HCT116 (cell line): ENCODE data around the gene INPP4A. TPM values are rescaled to one million over a fixed set of nuclear protein-coding genes. Genes with fewer than 3 reads are reported as not detected.

ENCODE experiments used
- ATAC-seq: fragments of 200-7000 bp; cut with Tn5 transposase; 2 replicates; pipeline ENCODE4 v1.9.1; 2020; ENCODE audit warnings: mild to moderate bottlenecking, moderate library complexity
- BruUV-seq: library from RNA; stranded (reverse); fragments of 400-500 nt; replicated peaks from 2 replicates; lab custom pipeline; 2021; lab: Mats Ljungman, UMichigan
- CTCF ChIA-PET: fragments of 300-600 bp; sonication (Branson Sonifier 250); formaldehyde crosslinking; loops from one replicate; lab custom pipeline; 2021; ENCODE audit warnings: antibody characterized with exemption; lab: Charles Lee
- POLR2A ChIA-PET: fragments of 300-600, 350-600 bp; sonication (Branson Sonifier 250); formaldehyde crosslinking; loops from one replicate; lab custom pipeline; 2021; ENCODE audit warnings: antibody characterized with exemption; lab: Charles Lee
- RAD21 ChIA-PET, 2 experiments: fragments of 300-600 bp; sonication (Branson Sonifier 250); formaldehyde crosslinking; loops; one replicate each; lab custom pipeline; 2023; ENCODE audit warnings: low total read pairs in 2 of 2; ENCODE audit not compliant: uncharacterized antibody in 2 of 2, unreplicated experiment in 2 of 2, low non-redundant PET in 1 of 2; lab: Charles Lee
- DNase-seq: peaks from one replicate; pipeline ENCODE4 v3.0.0-alpha.2; 2010; ENCODE audit warnings: low read depth, low spot score
- H2AFZ ChIP-seq: fragments of 200-600 bp; shearing (Covaris generic), sonication (generic); 2 replicates; pipeline ENCODE4 v1.6.1; 2017; ENCODE audit warnings: low read depth, mixed run types, mixed read lengths, antibody characterized with exemption, low read length; ENCODE audit not compliant: poor library complexity, severe bottlenecking
- H3K27ac ChIP-seq: 2 replicates; pipeline ENCODE4 v1.5.1; 2012; ENCODE audit warnings: low read depth, low read length
- H3K27me3 ChIP-seq: fragments of 200-600 bp; sonication (generic); 2 replicates; pipeline ENCODE4 v1.6.1; 2016; ENCODE audit warnings: mixed run types, low read length, mixed read lengths; ENCODE audit not compliant: insufficient read depth
- H3K36me3 ChIP-seq, 2 experiments: fragments of 200-500 bp in 1 of 2; fragments of 200-600 bp in 1 of 2; sonication (Bioruptor generic) in 1 of 2; sonication (generic) in 1 of 2; 2 replicates each; pipeline versions ENCODE4 v1.5.1 to v1.6.1; 2014 to 2016; ENCODE audit warnings: low read length in 2 of 2, inconsistent platforms in 1 of 2, mixed read lengths in 1 of 2, mixed run types in 1 of 2; ENCODE audit not compliant: insufficient read depth in 2 of 2, control insufficient read depth in 1 of 2
- H3K4me1 ChIP-seq, 2 experiments: fragments of 200-600 bp in 1 of 2; sonication (generic) in 1 of 2; 2 replicates each; pipeline versions ENCODE4 v1.5.1 to v1.6.1; 2012 to 2017; ENCODE audit warnings: low read length in 2 of 2, inconsistent platforms in 1 of 2, mild to moderate bottlenecking in 1 of 2, mixed read lengths in 1 of 2, mixed run types in 1 of 2, moderate library complexity in 1 of 2; ENCODE audit not compliant: insufficient read depth in 2 of 2, control insufficient read depth in 1 of 2
- H3K4me2 ChIP-seq: fragments of 200-600 bp; sonication (generic); 2 replicates; pipeline ENCODE4 v1.6.1; 2017; ENCODE audit warnings: mixed run types, low read length, mixed read lengths
- H3K4me3 ChIP-seq, 2 experiments: fragments of 200-600 bp in 1 of 2; sonication (generic) in 1 of 2; replicated peaks in 1 of 2; 2 replicates each; pipeline ENCODE4 v1.5.1; 2011 to 2016; ENCODE audit warnings: low read length in 2 of 2, control low read depth in 1 of 2, low read depth in 1 of 2, mild to moderate bottlenecking in 1 of 2, mixed read lengths in 1 of 2, mixed run types in 1 of 2
- H3K79me2 ChIP-seq: fragments of 200-600 bp; sonication (generic); 2 replicates; pipeline ENCODE4 v1.6.1; 2017; ENCODE audit warnings: mild to moderate bottlenecking, mixed run types, low read length, moderate library complexity, mixed read lengths; ENCODE audit not compliant: insufficient read depth
- H3K9ac ChIP-seq: fragments of 200-600 bp; sonication (generic); 2 replicates; pipeline ENCODE4 v1.6.1; 2016; ENCODE audit warnings: low read length, mixed read lengths
- H3K9me2 ChIP-seq: fragments of 200-600 bp; sonication (generic), shearing (Covaris generic); 2 replicates; pipeline ENCODE4 v1.6.1; 2017; ENCODE audit warnings: mixed run types, mild to moderate bottlenecking, moderate library complexity; ENCODE audit not compliant: insufficient read depth
- H3K9me3 ChIP-seq, 2 experiments: fragments of 200-500 bp in 1 of 2; fragments of 200-600 bp in 1 of 2; sonication (Bioruptor generic) in 1 of 2; sonication (generic) in 1 of 2; 2 replicates each; pipeline ENCODE4 v1.6.1; 2014 to 2017; ENCODE audit warnings: low read length in 2 of 2, mixed read lengths in 2 of 2, inconsistent platforms in 1 of 2, low read depth in 1 of 2, mild to moderate bottlenecking in 1 of 2, mixed run types in 1 of 2, moderate library complexity in 1 of 2; ENCODE audit not compliant: control insufficient read depth in 1 of 2, insufficient read depth in 1 of 2
- H4K20me1 ChIP-seq: fragments of 200-600 bp; sonication (generic), shearing (Covaris generic); 2 replicates; pipeline ENCODE4 v1.6.1; 2017; ENCODE audit warnings: mixed run types, mild to moderate bottlenecking, moderate library complexity; ENCODE audit not compliant: insufficient read depth
- CBX3 ChIP-seq: IDR thresholded peaks from 2 replicates; pipeline ENCODE4 v1.6.1; 2012; ENCODE audit warnings: low read depth
- EGR1 ChIP-seq: IDR thresholded peaks from 2 replicates; pipeline ENCODE4 v1.6.1; 2012; ENCODE audit warnings: low read depth
- JUND ChIP-seq: IDR thresholded peaks from 2 replicates; pipeline ENCODE4 v1.6.1; 2012
- SIN3A ChIP-seq: IDR thresholded peaks from 2 replicates; pipeline ENCODE4 v1.6.1; 2012; ENCODE audit warnings: low read depth
- SRF ChIP-seq: IDR thresholded peaks from 2 replicates; pipeline ENCODE4 v1.6.1; 2012; ENCODE audit warnings: low read depth
- TCF7L2 ChIP-seq: IDR thresholded peaks from 2 replicates; pipeline ENCODE4 v1.7.0; 2011; ENCODE audit warnings: borderline replicate concordance, inconsistent platforms; ENCODE audit not compliant: insufficient read depth, insufficient read length; ENCODE audit errors: extremely low read depth
- ZFX ChIP-seq: fragments of 450-650 bp; IDR thresholded peaks from 2 replicates; pipeline ENCODE4 v1.6.1; 2017
- intact Hi-C: fragments of 100-400 bp; cut with micrococcal nuclease; formaldehyde crosslinking; loops from 2 replicates; pipeline ENCODE4 v1.10.0; 2022
- total RNA-seq: library from RNA; stranded (reverse); gene quantifications from one replicate; pipeline ENCODE4 v1.2.1, GENCODE V29; 2021; ENCODE audit not compliant: unreplicated experiment
- TF ChIP-seq, protein P1 (sequence below): IDR thresholded peaks from 2 replicates; pipeline ENCODE4 v1.6.1; 2012; ENCODE audit warnings: low read depth
- TF ChIP-seq, protein P2 (sequence below): IDR thresholded peaks from 2 replicates; pipeline ENCODE4 v1.6.1; 2011; ENCODE audit warnings: mild to moderate bottlenecking, low read length, moderate library complexity; ENCODE audit not compliant: insufficient replicate concordance; ENCODE audit errors: extremely low read depth

The INPP4A gene
- total RNA-seq, 1 experiment from 2014 or later, result 18.5 TPM

DNA sequence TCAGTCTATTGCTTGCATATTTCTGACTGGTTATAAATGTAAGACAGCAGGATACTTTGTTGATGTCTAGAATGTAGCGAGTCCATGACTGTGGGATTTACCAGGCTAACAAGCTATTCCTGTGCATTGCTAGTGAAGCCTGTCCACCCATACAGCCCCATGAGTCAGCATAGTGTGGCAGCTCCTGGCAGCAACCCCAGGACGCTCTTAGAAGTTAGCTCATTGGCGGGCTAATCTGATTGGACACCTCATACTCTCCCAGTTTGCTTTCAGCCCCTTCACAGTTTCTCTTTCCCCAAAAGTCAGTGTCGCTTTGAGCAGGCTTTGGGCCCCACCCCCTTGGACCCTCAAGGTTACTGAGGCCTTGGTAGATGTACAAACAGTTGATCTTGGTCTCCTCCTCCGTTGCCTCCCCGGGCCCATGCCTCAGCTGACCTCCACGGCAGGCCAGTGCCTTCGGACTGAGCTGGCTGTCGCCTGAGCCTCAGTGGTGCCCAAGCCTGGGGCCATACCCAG lies 115.7 kb downstream of the INPP4A start:
- DNase-seq (no peak), ATAC-seq (no peak)
- Histone ChIP-seq H3K4me1 (peaks cover 0 to 6% of the 10 kb centered on the region in 2 experiments; a peak in 1 of 4 replicates), H3K9me2 (no peaks in the 10 kb centered on the region), H3K9ac (no peak overlapping the region), H3K4me2 (no peak overlapping the region), H2AFZ (no peak overlapping the region), H3K27me3 (no peaks in the 10 kb centered on the region), H3K27ac (no peak overlapping the region), H4K20me1 (no peaks in the 10 kb centered on the region), H3K9me3 (no peaks in the 10 kb centered on the region), H3K79me2 (no peaks in the 10 kb centered on the region), H3K36me3 (no peaks in the 10 kb centered on the region), H3K4me3 (no peak overlapping the region)
- intact Hi-C loops, result no loop called here
- CTCF ChIA-PET, result interaction anchor here (2.2 kb wide), 1 partner anchor 9 kb away, joined by 11 read pairs; no protein-coding TSS in a partner anchor
- POLR2A ChIA-PET, result no interaction called here
- RAD21 ChIA-PET, result no interaction called here
- no peak for TF ChIP-seq CBX3
- no peak for TF ChIP-seq EGR1
- TF ChIP-seq, protein P1, sequence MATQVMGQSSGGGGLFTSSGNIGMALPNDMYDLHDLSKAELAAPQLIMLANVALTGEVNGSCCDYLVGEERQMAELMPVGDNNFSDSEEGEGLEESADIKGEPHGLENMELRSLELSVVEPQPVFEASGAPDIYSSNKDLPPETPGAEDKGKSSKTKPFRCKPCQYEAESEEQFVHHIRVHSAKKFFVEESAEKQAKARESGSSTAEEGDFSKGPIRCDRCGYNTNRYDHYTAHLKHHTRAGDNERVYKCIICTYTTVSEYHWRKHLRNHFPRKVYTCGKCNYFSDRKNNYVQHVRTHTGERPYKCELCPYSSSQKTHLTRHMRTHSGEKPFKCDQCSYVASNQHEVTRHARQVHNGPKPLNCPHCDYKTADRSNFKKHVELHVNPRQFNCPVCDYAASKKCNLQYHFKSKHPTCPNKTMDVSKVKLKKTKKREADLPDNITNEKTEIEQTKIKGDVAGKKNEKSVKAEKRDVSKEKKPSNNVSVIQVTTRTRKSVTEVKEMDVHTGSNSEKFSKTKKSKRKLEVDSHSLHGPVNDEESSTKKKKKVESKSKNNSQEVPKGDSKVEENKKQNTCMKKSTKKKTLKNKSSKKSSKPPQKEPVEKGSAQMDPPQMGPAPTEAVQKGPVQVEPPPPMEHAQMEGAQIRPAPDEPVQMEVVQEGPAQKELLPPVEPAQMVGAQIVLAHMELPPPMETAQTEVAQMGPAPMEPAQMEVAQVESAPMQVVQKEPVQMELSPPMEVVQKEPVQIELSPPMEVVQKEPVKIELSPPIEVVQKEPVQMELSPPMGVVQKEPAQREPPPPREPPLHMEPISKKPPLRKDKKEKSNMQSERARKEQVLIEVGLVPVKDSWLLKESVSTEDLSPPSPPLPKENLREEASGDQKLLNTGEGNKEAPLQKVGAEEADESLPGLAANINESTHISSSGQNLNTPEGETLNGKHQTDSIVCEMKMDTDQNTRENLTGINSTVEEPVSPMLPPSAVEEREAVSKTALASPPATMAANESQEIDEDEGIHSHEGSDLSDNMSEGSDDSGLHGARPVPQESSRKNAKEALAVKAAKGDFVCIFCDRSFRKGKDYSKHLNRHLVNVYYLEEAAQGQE, result no peak
- TF ChIP-seq JUND, result no peak
- TF ChIP-seq TCF7L2, result no peak
- TF ChIP-seq, protein P2, sequence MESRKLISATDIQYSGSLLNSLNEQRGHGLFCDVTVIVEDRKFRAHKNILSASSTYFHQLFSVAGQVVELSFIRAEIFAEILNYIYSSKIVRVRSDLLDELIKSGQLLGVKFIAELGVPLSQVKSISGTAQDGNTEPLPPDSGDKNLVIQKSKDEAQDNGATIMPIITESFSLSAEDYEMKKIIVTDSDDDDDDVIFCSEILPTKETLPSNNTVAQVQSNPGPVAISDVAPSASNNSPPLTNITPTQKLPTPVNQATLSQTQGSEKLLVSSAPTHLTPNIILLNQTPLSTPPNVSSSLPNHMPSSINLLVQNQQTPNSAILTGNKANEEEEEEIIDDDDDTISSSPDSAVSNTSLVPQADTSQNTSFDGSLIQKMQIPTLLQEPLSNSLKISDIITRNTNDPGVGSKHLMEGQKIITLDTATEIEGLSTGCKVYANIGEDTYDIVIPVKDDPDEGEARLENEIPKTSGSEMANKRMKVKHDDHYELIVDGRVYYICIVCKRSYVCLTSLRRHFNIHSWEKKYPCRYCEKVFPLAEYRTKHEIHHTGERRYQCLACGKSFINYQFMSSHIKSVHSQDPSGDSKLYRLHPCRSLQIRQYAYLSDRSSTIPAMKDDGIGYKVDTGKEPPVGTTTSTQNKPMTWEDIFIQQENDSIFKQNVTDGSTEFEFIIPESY, result no peak
- TF ChIP-seq SRF, result no peak
- TF ChIP-seq ZFX, result no peak
- no peak for TF ChIP-seq SIN3A
- no TSS peak for BruUV-seq
